Measurements from ENCODE around the gene MARCHF7. TPM values are rescaled to one million over a fixed set of nuclear protein-coding genes. Genes with fewer than 3 reads are reported as not detected.
A peak's percentile ranks its signal among the peaks of the same experiment; 100 is the strongest.

The MARCHF7 gene
- total and polyA plus RNA-seq, 2 of the 8 experiments (the other 6 are each of a cell fraction or from before 2014, with no cell fraction given): 18.3 to 116 TPM

DNA sequence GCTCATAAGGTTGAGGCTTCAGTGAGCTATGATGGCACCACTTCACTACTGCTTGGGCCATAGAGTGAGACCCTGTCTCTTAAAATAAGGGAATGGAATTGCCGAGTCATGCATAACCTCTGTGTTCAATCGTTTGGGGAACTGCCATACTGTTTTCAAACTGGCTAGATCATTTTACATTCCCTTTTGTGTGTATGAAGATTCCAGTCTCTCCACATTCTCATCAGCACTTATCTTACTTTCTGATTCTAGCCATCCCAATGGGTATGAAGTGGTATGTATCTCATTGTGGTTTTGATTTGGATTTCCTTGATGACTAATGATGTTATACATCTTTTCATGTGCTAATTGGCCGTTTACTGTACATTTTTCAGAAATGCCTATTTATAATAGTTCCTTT, 23.7 kb downstream of the MARCHF7 start:
- FAIRE-seq: no peak
- H3K4me2 ChIP-seq (ENCODE audit: insufficient read depth in 1 of 2, low read depth in 2 of 2, low read length in 2 of 2): no peak overlapping the region
- TF ChIP-seq TCF12 (IDR thresholded peaks at IDR 0.05; ENCODE audit: low read depth, low read length) (no peak), BACH1 (IDR thresholded peaks at IDR 0.05; ENCODE audit: low read length) (0 out of 2 replicates have a peak, but pooled peaks have one; percentile 36), MAFK (IDR thresholded peaks at IDR 0.05; ENCODE audit: low read depth, low read length) (peak; percentile 36; the same call in 1 of the 2 replicates)

More for the DNA sequence above, 23.7 kb downstream of the MARCHF7 start:
- Histone ChIP-seq H3K9me3 (ENCODE audit: insufficient read depth in 2 of 2, low read depth in 1 of 2, low read length in 1 of 2) (no peaks in the 10 kb centered on the region), H3K79me2 (ENCODE audit: control insufficient read depth in 1 of 2, insufficient read depth in 2 of 2, low read length in 2 of 2) (peaks cover 4 to 88% of the 10 kb centered on the region in 2 experiments), H2BK20ac (ENCODE audit: low read length) (no peak overlapping the region), H3K79me1 (ENCODE audit: low read depth, low read length) (peaks cover 7% of the 10 kb centered on the region; the same call in 1 of the 2 replicates), H4K91ac (replicated peaks; ENCODE audit: insufficient read length, low read length) (no peak overlapping the region), H2BK12ac (ENCODE audit: low read depth, low read length) (no peak overlapping the region), H2BK5ac (ENCODE audit: low read depth, low read length) (no peak overlapping the region), H2AK5ac (ENCODE audit: low read depth, low read length) (no peak overlapping the region), H2AFZ (ENCODE audit: low read length) (no peak overlapping the region), H3K18ac (ENCODE audit: extremely low read depth, low read length) (no peak overlapping the region), H3K27ac (ENCODE audit: low read depth, low read length) (no peak overlapping the region), H3K4me1 (replicated peaks in 1 of 4; ENCODE audit: control insufficient read depth in 3 of 4, insufficient read depth in 4 of 4, low read length in 3 of 4) (no peaks in the 10 kb centered on the region; a peak in 2 of 7 replicates), H3K4ac (replicated peaks; ENCODE audit: insufficient read length, low read depth, low read length) (no peak overlapping the region), H3K14ac (ENCODE audit: insufficient read length) (no peak overlapping the region), H4K8ac (ENCODE audit: extremely low read depth, insufficient read depth, low read length) (no peak overlapping the region), H3K23me2 (ENCODE audit: low read depth, low read length) (no peaks in the 10 kb centered on the region), H3K27me3 (replicated peaks in 1 of 4; ENCODE audit: control insufficient read depth in 3 of 4, extremely low read depth in 1 of 4, insufficient read depth in 3 of 4, low read length in 3 of 4) (no peaks in the 10 kb centered on the region), H2BK120ac (replicated peaks; ENCODE audit: low read depth, low read length) (no peak overlapping the region), H3K9ac (replicated peaks in 1 of 4; ENCODE audit: extremely low read depth in 1 of 4, low read depth in 3 of 4, low read length in 3 of 4) (peak overlapping the region in 1 of 4 experiments; percentile 33; a peak in 1 of 7 replicates), H3K36me3 (ENCODE audit: control insufficient read depth in 2 of 4, insufficient read depth in 4 of 4, low read length in 3 of 4) (peaks cover 4 to 74% (median 25%) of the 10 kb centered on the region in 4 experiments; a peak in 7 of 8 replicates), H3K56ac (replicated peaks; ENCODE audit: insufficient read length, low read depth, low read length) (no peak overlapping the region), H4K5ac (ENCODE audit: insufficient read length, low read depth, low read length) (no peak overlapping the region), H2BK15ac (ENCODE audit: low read length) (no peak overlapping the region), H4K20me1 (replicated peaks in 1 of 2; ENCODE audit: control insufficient read depth in 1 of 2, insufficient read depth in 2 of 2, low read length in 2 of 2) (peaks cover 13 to 20% of the 10 kb centered on the region in 2 experiments), H3K23ac (ENCODE audit: insufficient read length) (no peak overlapping the region), H3K4me3 (ENCODE audit: extremely low read depth in 1 of 4, insufficient read depth in 2 of 4, low read depth in 3 of 4, low read length in 4 of 4) (no peak overlapping the region)
- 82% methylated on average over 3 of the region's 3 CpGs; no CpG with 5 or more reads in 1 of the 2 experiments for WGBS, 2 experiments (ENCODE audit: extremely low coverage in 1 of 2, insufficient coverage in 1 of 2, insufficient read length in 1 of 2, insufficient replicate concordance in 2 of 2, low coverage in 1 of 2, low lambda C conversion rate in 2 of 2, missing lambda C conversion rate in 1 of 2)
- POLR2A ChIA-PET (ENCODE audit: partially characterized antibody): interaction anchor here (0.9 to 1.4 kb wide), 2 partner anchors 11 to 17 kb away, joined by 3 read pairs; no protein-coding TSS in a partner anchor
- DNase-seq (ENCODE audit: low read depth in 1 of 2, low spot score in 2 of 2): no peak
- CTCF ChIA-PET (ENCODE audit: partially characterized antibody): interaction anchor here (0.7 kb wide), 1 partner anchor 13 kb away, joined by 4 read pairs; no protein-coding TSS in a partner anchor

All from H1 (cell line).